ENCODE measurements around the gene TNNC1.

TNNC1 gene

DNA sequence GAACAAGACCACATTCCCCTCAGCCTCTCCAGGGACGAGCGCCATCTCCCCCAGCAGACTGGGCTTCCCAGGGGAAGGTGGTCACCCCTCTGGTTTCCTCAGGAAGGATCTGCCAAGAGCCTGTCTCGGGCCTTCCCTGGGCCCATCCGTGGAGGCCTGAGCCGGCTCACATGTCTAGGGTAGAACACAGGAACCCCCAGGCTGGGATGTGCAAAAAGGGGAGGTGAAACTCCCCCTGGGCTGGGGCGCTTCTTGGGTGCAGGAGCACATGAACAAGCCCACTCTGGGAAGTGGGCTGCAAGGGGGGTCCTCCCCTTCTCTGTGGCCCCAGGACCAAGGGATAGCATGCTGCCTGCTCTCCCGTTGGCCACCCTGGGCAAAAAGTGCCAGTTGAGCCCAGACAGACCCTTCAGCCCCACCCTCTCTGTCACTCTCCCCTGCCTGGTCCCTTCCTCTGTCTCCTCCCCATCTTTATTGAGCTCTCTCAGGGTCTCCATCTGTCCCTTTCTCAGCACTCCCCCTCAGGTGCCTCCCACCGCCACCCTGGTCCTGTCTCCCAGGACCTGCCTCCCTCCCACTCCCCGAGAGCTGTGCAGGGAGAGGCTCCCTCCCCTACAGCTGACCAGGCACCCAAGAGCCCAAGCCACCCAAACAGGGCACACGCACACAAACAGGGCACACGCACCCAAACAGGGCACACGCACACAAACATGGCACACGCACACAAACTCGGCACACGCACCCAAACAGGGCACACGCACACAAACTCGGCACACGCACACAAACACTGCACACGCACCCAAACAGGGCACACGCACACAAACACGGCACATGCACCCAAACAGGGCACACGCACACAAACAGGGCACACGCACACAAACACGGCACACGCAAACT is 9.8 kb downstream of the TNNC1 start:
- H3K4me3 ChIP-seq (ENCODE audit: low read depth, low read length) = no peak overlapping the region

GRCh38 chr3:52443268-52443610 is 10.6 kb downstream of the TNNC1 start:
- H3K4me3 ChIP-seq (ENCODE audit: low read depth, low read length) = no peak overlapping the region

- no peak overlapping the region for H3K4me3 ChIP-seq (ENCODE audit: low read depth, low read length)
Measured at GRCh38 chr3:52442409-52443267, 11.2 kb downstream of the TNNC1 start.

GRCh38 chr3:52441772-52442332 is 12.0 kb downstream of the TNNC1 start:
- no peak overlapping the region for H3K4me3 ChIP-seq (ENCODE audit: low read depth, low read length)

- no peak overlapping the region for H3K4me3 ChIP-seq (ENCODE audit: low read depth, low read length)
Measured at GRCh38 chr3:52441091-52441771, 12.6 kb downstream of the TNNC1 start.

DNA sequence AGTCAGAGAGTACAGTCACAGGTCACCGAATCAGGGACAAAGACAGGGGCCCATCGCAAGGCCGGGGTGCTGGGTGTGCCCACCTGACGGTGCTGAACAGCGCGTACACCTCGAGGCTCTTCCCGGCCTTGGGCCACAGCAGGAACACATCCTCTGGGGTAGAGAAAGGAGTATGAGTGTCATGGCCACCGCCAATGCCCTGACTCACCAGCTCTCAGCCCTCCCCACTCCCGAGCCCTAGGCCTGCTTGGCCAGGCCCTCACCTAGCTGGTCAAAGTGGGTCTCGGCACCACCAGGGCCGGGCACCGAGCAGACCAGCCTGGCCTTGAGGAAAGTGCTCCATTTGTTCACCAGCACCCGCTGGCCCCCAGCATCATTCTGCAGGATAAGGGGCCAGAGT is 13.2 kb downstream of the TNNC1 start:
- H3K4me3 ChIP-seq (ENCODE audit: low read depth, low read length) = no peak overlapping the region

GRCh38 chr3:52440249-52440551 is 13.6 kb downstream of the TNNC1 start:
- no peak overlapping the region for H3K4me3 ChIP-seq (ENCODE audit: low read depth, low read length)

- no peak overlapping the region for H3K4me3 ChIP-seq (ENCODE audit: low read depth, low read length)
Measured at GRCh38 chr3:52439426-52440248, 14.2 kb downstream of the TNNC1 start.

GRCh38 chr3:52438579-52439425 is 15.0 kb downstream of the TNNC1 start:
- no peak overlapping the region for H3K4me3 ChIP-seq (ENCODE audit: low read depth, low read length)

DNA sequence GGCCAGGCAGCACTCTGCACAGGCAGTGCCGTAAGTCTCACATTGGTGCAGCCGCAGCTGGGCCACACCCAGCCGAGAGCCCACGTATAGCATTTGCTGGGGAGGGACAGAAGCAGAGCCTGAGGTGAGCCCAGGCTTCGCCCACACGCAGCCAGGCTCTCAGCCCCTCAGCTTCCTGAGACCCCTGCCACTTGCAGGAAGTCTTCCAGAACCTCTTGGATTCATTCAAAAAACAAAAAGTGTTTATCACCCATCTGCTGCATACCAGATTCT is 15.8 kb downstream of the TNNC1 start:
- H3K4me3 ChIP-seq (ENCODE audit: low read depth, low read length) = no peak overlapping the region

DNA sequence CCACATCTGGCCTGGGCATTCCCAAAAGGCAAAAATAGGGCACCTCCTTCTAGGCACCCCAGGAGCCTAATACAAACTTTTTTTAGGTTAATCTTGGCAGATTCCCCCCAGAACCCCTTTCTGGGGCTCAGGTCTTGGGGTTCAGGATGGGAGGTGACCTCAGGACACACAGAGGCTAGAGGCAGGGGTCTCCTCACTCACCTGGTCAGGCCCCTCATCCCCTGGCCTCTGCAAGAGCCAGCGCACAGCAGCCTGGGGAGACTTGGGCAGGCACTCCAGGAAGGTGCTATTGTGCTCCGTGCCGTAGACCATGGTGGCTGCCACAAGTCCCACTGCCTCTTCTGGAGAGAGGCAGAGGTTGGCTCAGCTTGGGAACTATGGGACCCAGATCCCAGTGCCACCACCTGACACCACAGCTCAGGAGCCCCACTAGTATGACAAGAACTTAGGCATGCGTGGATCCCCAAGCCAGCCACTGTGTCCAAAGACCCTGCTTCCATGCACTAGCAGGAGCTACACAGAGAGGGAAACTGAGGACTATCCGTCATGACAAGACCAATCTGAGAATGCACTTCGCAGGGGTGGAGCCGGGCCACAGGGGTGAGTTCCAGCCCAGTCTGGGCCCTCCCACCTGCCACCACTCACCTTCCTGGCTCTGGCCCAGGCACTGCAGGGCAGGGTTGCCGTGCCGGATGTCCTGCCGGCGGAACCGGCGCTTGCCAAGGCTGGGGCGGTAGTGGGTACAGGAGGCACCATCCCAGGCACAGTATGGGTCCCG is 16.3 kb downstream of the TNNC1 start:
- no peak overlapping the region for H3K4me3 ChIP-seq (ENCODE audit: low read depth, low read length)

DNA sequence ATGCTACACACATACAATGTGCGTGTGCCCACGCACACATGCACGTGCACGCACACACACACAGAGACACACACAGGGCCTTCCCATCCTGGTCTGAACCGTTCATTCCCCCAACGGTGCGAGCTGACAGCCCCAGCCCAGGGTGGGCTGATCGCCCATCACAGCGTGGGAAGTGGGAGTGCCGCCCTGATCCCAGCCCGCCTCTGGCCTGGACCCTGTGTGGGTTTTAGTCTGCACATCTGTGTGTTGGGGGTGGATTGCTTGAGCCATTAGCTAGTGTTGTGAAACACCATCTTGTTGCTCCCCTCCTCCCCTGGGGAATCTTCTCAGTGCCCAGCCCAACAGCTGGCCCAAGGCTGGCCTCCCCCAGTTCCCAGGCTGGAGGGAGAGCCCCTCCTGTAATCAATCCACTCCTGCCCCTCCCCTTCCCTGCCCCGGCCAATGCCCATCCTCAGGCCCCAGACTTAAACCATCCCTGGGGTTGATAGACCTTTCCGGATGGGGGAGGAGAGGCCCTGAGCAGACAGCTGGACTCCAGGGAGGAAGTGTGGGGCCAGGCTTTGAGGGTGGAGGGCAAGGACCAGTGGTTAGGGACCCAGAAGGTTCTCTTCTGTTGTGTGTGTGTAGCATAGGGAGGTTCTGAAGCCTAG is 17.2 kb downstream of the TNNC1 start:
- no peak overlapping the region for H3K4me3 ChIP-seq (ENCODE audit: low read depth, low read length)

GRCh38 chr3:52435246-52436101 is 18.4 kb downstream of the TNNC1 start:
- no peak overlapping the region for H3K4me3 ChIP-seq (ENCODE audit: low read depth, low read length)

GRCh38 chr3:52434491-52435115 is 19.2 kb downstream of the TNNC1 start:
- H3K4me3 ChIP-seq (ENCODE audit: low read depth, low read length) = no peak overlapping the region

DNA sequence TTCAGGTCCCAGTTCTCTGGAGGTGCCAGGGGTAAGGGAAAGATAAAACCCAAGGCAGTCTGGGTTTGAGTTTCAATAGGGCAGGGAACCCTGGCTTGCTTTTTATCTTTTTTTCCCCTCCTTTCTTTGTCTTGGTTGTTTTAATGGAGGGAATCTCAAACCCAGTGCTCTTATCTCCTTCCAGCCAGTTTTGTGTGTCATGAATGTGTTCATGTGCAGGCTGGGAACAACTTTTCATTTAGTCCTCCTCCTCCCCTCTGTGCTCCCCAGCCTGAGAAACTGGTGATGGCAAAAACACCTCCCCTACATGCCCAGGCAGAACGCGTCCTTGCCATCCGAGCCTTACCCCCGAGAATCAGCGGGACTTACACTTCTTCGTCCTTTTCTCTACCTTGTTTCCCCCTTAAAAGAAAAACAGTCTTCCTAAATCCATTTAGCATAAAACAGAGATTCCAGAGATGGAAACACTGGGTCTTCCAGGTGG is 19.8 kb downstream of the TNNC1 start:
- no peak overlapping the region for H3K4me3 ChIP-seq (ENCODE audit: low read depth, low read length)

GRCh38 chr3:52433328-52433995 is 20.4 kb downstream of the TNNC1 start:
- no peak overlapping the region for H3K4me3 ChIP-seq (ENCODE audit: low read depth, low read length)

Measured in iPS-11a (cell line).